Measurements from ENCODE around the gene ZNF579. TPM values are rescaled to one million over a fixed set of nuclear protein-coding genes. Genes with fewer than 3 reads are reported as not detected.

Gene ZNF579
- total RNA-seq, 1 experiment from 2014 or later = 19.9 TPM

GRCh38 chr19:55536951-55537740, 43.5 kb downstream of the ZNF579 start, which contains the start of gene SBK2:
Gene SBK2 (minus strand): TSS chr19:55537133. CDS start chr19:55536294, 839 bp downstream.
- no peaks in the 10 kb centered on the region; the same call in 1 of the 2 replicates for H3K4me1 ChIP-seq (ENCODE audit: insufficient read depth, low read length)
- Mint-ChIP-seq H3K36me3 (ENCODE audit: insufficient read depth in 1 of 3, low read depth in 3 of 3) (peaks cover 0 to 6% (median 0%) of the 10 kb centered on the region in 3 experiments; a peak in 1 of 7 replicates), H3K27ac (peak within 1 kb of the TSS; percentile 64 to 97 (median 73); a peak in 4 of 7 replicates), H3K9me3 (peaks cover under 1 to 4% of the 10 kb centered on the region in 2 experiments; a peak in 3 of 5 replicates), H3K4me1 (peaks cover 4 to 36% of the 10 kb centered on the region in 2 experiments; a peak in 3 of 4 replicates), H3K4me3 (peak within 1 kb of the TSS; percentile 25 to 60; a peak in 3 of 5 replicates), H3K27me3 (ENCODE audit: low read depth) (peaks cover 7% of the 10 kb centered on the region)
- no peak within 1 kb of the TSS for H4K91ac ChIP-seq (ENCODE audit: insufficient read length, low read depth, low read length)
- no peak within 1 kb of the TSS for H2BK20ac ChIP-seq (ENCODE audit: low read depth, low read length, poor library complexity, severe bottlenecking)
- H2BK5ac ChIP-seq (ENCODE audit: insufficient read length, low read length) = peak within 1 kb of the TSS; percentile 55
- no peaks in the 10 kb centered on the region for H3K9me3 ChIP-seq (ENCODE audit: control insufficient read depth, low read depth, low read length)
- H3K18ac ChIP-seq (ENCODE audit: insufficient read length, low read depth, low read length) = peak within 1 kb of the TSS; percentile 86
- no peaks in the 10 kb centered on the region for H3K79me1 ChIP-seq (ENCODE audit: insufficient read depth, low read depth, low read length, poor library complexity, severe bottlenecking)
- H3K27me3 ChIP-seq (ENCODE audit: insufficient read depth, low read length) = no peaks in the 10 kb centered on the region
- peak; percentile 79 for TF ChIP-seq CTCF (conservative IDR thresholded peaks at IDR 0.05)
- no peaks in the 10 kb centered on the region for H3K79me2 ChIP-seq (ENCODE audit: insufficient read depth, low read length)
- no peak within 1 kb of the TSS for H3K4ac ChIP-seq (ENCODE audit: low read depth, low read length)
- no CpG with 5 or more reads among the region's 14 CpGs for WGBS (ENCODE audit: extremely low coverage, insufficient read length, low lambda C conversion rate)
- no peak within 1 kb of the TSS for H2AK5ac ChIP-seq (ENCODE audit: insufficient read length, low read length)
- no peak within 1 kb of the TSS for H3K23ac ChIP-seq (ENCODE audit: insufficient read length, low read depth, low read length)
- no peak within 1 kb of the TSS for H3K27ac ChIP-seq (ENCODE audit: insufficient read length, low read depth, low read length)
- H2AFZ ChIP-seq (ENCODE audit: low read length) = no peak within 1 kb of the TSS
- H3K9ac ChIP-seq (ENCODE audit: extremely low read depth, insufficient read length, low read length) = peak within 1 kb of the TSS; percentile 16
- H3K14ac ChIP-seq (ENCODE audit: insufficient read depth, low read length) = peak within 1 kb of the TSS; percentile 80
- no peak within 1 kb of the TSS; the same call in 1 of the 2 replicates for H2BK15ac ChIP-seq (ENCODE audit: low read depth, low read length)
- H3T11ph ChIP-seq (ENCODE audit: low read length) = no peak within 1 kb of the TSS
- H4K5ac ChIP-seq (ENCODE audit: insufficient read length, low read depth, low read length) = no peak within 1 kb of the TSS
- H4K20me1 ChIP-seq (ENCODE audit: control insufficient read depth, insufficient read depth, insufficient read length) = peaks cover 2% of the 10 kb centered on the region
- H4K8ac ChIP-seq (replicated peaks; ENCODE audit: insufficient read length, low read depth, low read length) = no peak within 1 kb of the TSS
- H3K4me2 ChIP-seq (ENCODE audit: insufficient read depth, insufficient read length, low read length) = no peak within 1 kb of the TSS
- H3K56ac ChIP-seq (ENCODE audit: insufficient read length, low read depth, low read length) = no peak within 1 kb of the TSS
- peak within 1 kb of the TSS; percentile 85 for H2BK120ac ChIP-seq (ENCODE audit: low read depth, low read length, poor library complexity, severe bottlenecking)
- peak; percentile 93 for DNase-seq
- H2BK12ac ChIP-seq (ENCODE audit: insufficient read length, low read depth, low read length) = peak within 1 kb of the TSS; percentile 23
- no peaks in the 10 kb centered on the region for H3K23me2 ChIP-seq (ENCODE audit: insufficient read length, low read depth, low read length, poor library complexity, severe bottlenecking)

Data from H9 (cell line).